Mesenchymal stem cell (in vitro differentiated cells and primary cell): ENCODE data around the gene IL17RD.

Experiments used
- DNase-seq: peaks from one replicate; pipeline ENCODE4 v3.0.0-alpha.2; 2013
- H2AFZ ChIP-seq: one replicate; pipeline ENCODE4 v1.6.1; 2013; ENCODE audit warnings: low read depth, mild to moderate bottlenecking, control low read depth, inconsistent platforms, low read length, moderate library complexity
- H2AK5ac ChIP-seq: 2 replicates; pipeline ENCODE4 v1.6.1; 2013; ENCODE audit warnings: low read length, moderate library complexity, mild to moderate bottlenecking, inconsistent platforms; ENCODE audit not compliant: severe bottlenecking
- H2BK120ac ChIP-seq: one replicate; pipeline ENCODE4 v1.6.1; 2013; ENCODE audit warnings: low read depth, mild to moderate bottlenecking, inconsistent platforms, low read length, moderate library complexity
- H2BK12ac ChIP-seq, 2 experiments: one replicate each; pipeline ENCODE4 v1.6.1; 2013; ENCODE audit warnings: inconsistent platforms in 2 of 2, low read length in 2 of 2, mild to moderate bottlenecking in 2 of 2, moderate library complexity in 2 of 2, control low read depth in 1 of 2
- H2BK15ac ChIP-seq: one replicate; pipeline ENCODE4 v1.6.1; 2013; ENCODE audit warnings: mild to moderate bottlenecking, low read depth, inconsistent platforms; ENCODE audit not compliant: poor library complexity, severe bottlenecking
- H2BK5ac ChIP-seq: 2 replicates; pipeline ENCODE4 v1.6.1; 2013; ENCODE audit warnings: low read depth, mild to moderate bottlenecking, low read length, control low read depth, inconsistent platforms; ENCODE audit not compliant: poor library complexity, severe bottlenecking
- H3K14ac ChIP-seq, 2 experiments: one replicate each; pipeline ENCODE4 v1.6.1; 2013; ENCODE audit warnings: inconsistent platforms in 2 of 2, low read length in 2 of 2, control low read depth in 1 of 2, mild to moderate bottlenecking in 1 of 2, moderate library complexity in 1 of 2
- H3K18ac ChIP-seq, 2 experiments: one replicate each; pipeline ENCODE4 v1.6.1; 2013; ENCODE audit warnings: inconsistent platforms in 2 of 2, low read length in 2 of 2, control low read depth in 1 of 2, low read depth in 1 of 2, mild to moderate bottlenecking in 1 of 2
- H3K23ac ChIP-seq, 2 experiments: one replicate each; pipeline ENCODE4 v1.6.1; 2013; ENCODE audit warnings: inconsistent platforms in 2 of 2, low read length in 2 of 2, mild to moderate bottlenecking in 2 of 2, moderate library complexity in 2 of 2, control low read depth in 1 of 2
- H3K27ac ChIP-seq: 2 replicates; pipeline ENCODE4 v1.5.1; 2013; ENCODE audit warnings: mild to moderate bottlenecking, moderate library complexity, low read length, control low read depth, inconsistent platforms; ENCODE audit not compliant: poor library complexity, severe bottlenecking
- H3K27me3 ChIP-seq, 2 experiments: 2 replicates each; pipeline versions ENCODE4 v1.6.1 to v1.7.0; 2013; ENCODE audit warnings: low read length in 2 of 2, mild to moderate bottlenecking in 2 of 2, moderate library complexity in 2 of 2, control low read depth in 1 of 2, inconsistent platforms in 1 of 2; ENCODE audit not compliant: control insufficient read depth in 1 of 2, insufficient read depth in 1 of 2
- H3K36me3 ChIP-seq, 2 experiments: 2 replicates each; pipeline versions ENCODE4 v1.6.1 to v1.7.0; 2013; ENCODE audit warnings: low read length in 2 of 2, control low read depth in 1 of 2, inconsistent platforms in 1 of 2, low read depth in 1 of 2, mild to moderate bottlenecking in 1 of 2; ENCODE audit not compliant: insufficient read depth in 2 of 2, control insufficient read depth in 1 of 2
- H3K4ac ChIP-seq, 2 experiments: one replicate each; pipeline ENCODE4 v1.6.1; 2013; ENCODE audit warnings: inconsistent platforms in 2 of 2, low read length in 2 of 2, mild to moderate bottlenecking in 2 of 2, moderate library complexity in 2 of 2, control low read depth in 1 of 2, low read depth in 1 of 2
- H3K4me1 ChIP-seq: 2 replicates; pipeline ENCODE4 v1.6.1; 2013; ENCODE audit warnings: low read depth, low read length, control low read depth; ENCODE audit not compliant: control insufficient read depth, insufficient read depth
- H3K4me2 ChIP-seq: 2 replicates; pipeline ENCODE4 v1.6.1; 2013; ENCODE audit warnings: low read length, mild to moderate bottlenecking, inconsistent platforms; ENCODE audit not compliant: poor library complexity, severe bottlenecking
- H3K4me3 ChIP-seq, 2 experiments: 2 replicates each; pipeline versions ENCODE4 v1.5.1 to v1.7.0; 2013; ENCODE audit warnings: low read length in 2 of 2, mild to moderate bottlenecking in 2 of 2, control low read depth in 1 of 2, low read depth in 1 of 2; ENCODE audit not compliant: insufficient read depth in 1 of 2
- H3K79me1 ChIP-seq: replicated peaks from 2 replicates; pipeline ENCODE4 v1.6.1; 2013; ENCODE audit warnings: mild to moderate bottlenecking, control low read depth, low read length, inconsistent platforms; ENCODE audit not compliant: poor library complexity, severe bottlenecking
- H3K9ac ChIP-seq: 2 replicates; pipeline ENCODE4 v1.7.0; 2013; ENCODE audit warnings: mild to moderate bottlenecking, low read length, moderate library complexity
- H3K9me3 ChIP-seq: 2 replicates; pipeline ENCODE4 v1.7.0; 2013; ENCODE audit warnings: mild to moderate bottlenecking, low read length; ENCODE audit not compliant: control insufficient read depth
- H4K8ac ChIP-seq: one replicate; pipeline ENCODE4 v1.6.1; 2013; ENCODE audit warnings: inconsistent platforms, mild to moderate bottlenecking, low read length, moderate library complexity
- H4K91ac ChIP-seq: one replicate; pipeline ENCODE4 v1.6.1; 2013; ENCODE audit warnings: mild to moderate bottlenecking, low read length, inconsistent platforms
- WGBS: methylation state at CpG from one replicate; pipeline ENCODE4 v1.1.7; 2013; ENCODE audit warnings: mixed read lengths; 5-methylcytosine and 5-hydroxymethylcytosine counted together

The IL17RD gene

GRCh38 chr3:57097536-57097935 lies 67.6 kb downstream of the IL17RD start:
- no peaks in the 10 kb centered on the region for H3K27me3 ChIP-seq
- no peak overlapping the region for H2AK5ac ChIP-seq
- H3K9me3 ChIP-seq: no peaks in the 10 kb centered on the region
- no peak overlapping the region for H2BK120ac ChIP-seq
- no peak overlapping the region for H3K4ac ChIP-seq
- H3K4me3 ChIP-seq: no peak overlapping the region
- no peak overlapping the region for H3K4me2 ChIP-seq
- no peak overlapping the region for H2BK15ac ChIP-seq
- H4K91ac ChIP-seq: no peak overlapping the region
- no peaks in the 10 kb centered on the region for H3K4me1 ChIP-seq
- no peak for DNase-seq
- no peak overlapping the region for H2AFZ ChIP-seq
- H3K23ac ChIP-seq: no peak overlapping the region
- H2BK5ac ChIP-seq: no peak overlapping the region
- no peak overlapping the region for H3K9ac ChIP-seq
- no peak overlapping the region for H4K8ac ChIP-seq
- H3K36me3 ChIP-seq: peaks cover 3 to 22% of the 10 kb centered on the region in 2 experiments
- H3K79me1 ChIP-seq: no peaks in the 10 kb centered on the region
- H3K27ac ChIP-seq: no peak overlapping the region
- no peak overlapping the region for H2BK12ac ChIP-seq
- H3K14ac ChIP-seq: no peak overlapping the region
- WGBS: 94% methylated on average over 23 of the region's 23 CpGs
- H3K18ac ChIP-seq: no peak overlapping the region

- H4K91ac ChIP-seq: no peak overlapping the region
- no peak overlapping the region for H3K23ac ChIP-seq
- no peak overlapping the region for H2BK5ac ChIP-seq
- no peak overlapping the region for H2BK15ac ChIP-seq
- no peaks in the 10 kb centered on the region for H3K9me3 ChIP-seq
- no peak overlapping the region for H3K18ac ChIP-seq
- H2BK120ac ChIP-seq: no peak overlapping the region
- no peak overlapping the region for H2AFZ ChIP-seq
- no peak overlapping the region for H3K4me3 ChIP-seq
- no peak overlapping the region for H3K4me2 ChIP-seq
- no peaks in the 10 kb centered on the region for H3K4me1 ChIP-seq
- no peak overlapping the region for H2BK12ac ChIP-seq
- H3K14ac ChIP-seq: no peak overlapping the region
- no peak for DNase-seq
- no peak overlapping the region for H2AK5ac ChIP-seq
- 92% methylated on average over 5 of the region's 5 CpGs for WGBS
- H4K8ac ChIP-seq: no peak overlapping the region
- peaks cover 3 to 13% of the 10 kb centered on the region in 2 experiments for H3K36me3 ChIP-seq
- no peak overlapping the region for H3K27ac ChIP-seq
- H3K4ac ChIP-seq: no peak overlapping the region
- H3K79me1 ChIP-seq: no peaks in the 10 kb centered on the region
- no peaks in the 10 kb centered on the region for H3K27me3 ChIP-seq
- H3K9ac ChIP-seq: peak overlapping the region; percentile 80
These were observed 69.8 kb downstream of the IL17RD start for GRCh38 chr3:57095363-57095762.

GRCh38 chr3:57094575-57094974 lies 70.6 kb downstream of the IL17RD start:
- Histone ChIP-seq H3K18ac (no peak overlapping the region), H2BK120ac (no peak overlapping the region), H3K4me1 (no peaks in the 10 kb centered on the region), H4K8ac (no peak overlapping the region), H4K91ac (no peak overlapping the region), H3K36me3 (peaks cover 3 to 13% of the 10 kb centered on the region in 2 experiments), H3K9me3 (no peaks in the 10 kb centered on the region), H3K79me1 (no peaks in the 10 kb centered on the region), H3K27me3 (no peaks in the 10 kb centered on the region), H2AK5ac (no peak overlapping the region), H3K4me3 (peak overlapping the region in 1 of 2 experiments; percentile 65), H2BK15ac (no peak overlapping the region), H3K4me2 (no peak overlapping the region), H3K23ac (no peak overlapping the region), H2BK5ac (no peak overlapping the region), H2BK12ac (no peak overlapping the region), H3K14ac (no peak overlapping the region), H3K4ac (no peak overlapping the region), H3K27ac (no peak overlapping the region), H3K9ac (peak overlapping the region; percentile 80), H2AFZ (no peak overlapping the region)
- DNase-seq: no peak
- 93% methylated on average over 4 of the region's 4 CpGs for WGBS

- DNase-seq: no peak
- Histone ChIP-seq H2BK120ac (no peak overlapping the region), H3K14ac (no peak overlapping the region), H4K91ac (no peak overlapping the region), H3K4me2 (no peak overlapping the region), H3K9me3 (no peaks in the 10 kb centered on the region), H4K8ac (no peak overlapping the region), H3K23ac (no peak overlapping the region), H3K27ac (no peak overlapping the region), H3K4me1 (no peaks in the 10 kb centered on the region), H2BK12ac (no peak overlapping the region), H3K4ac (no peak overlapping the region), H3K9ac (peak overlapping the region; percentile 80), H3K18ac (no peak overlapping the region), H3K79me1 (no peaks in the 10 kb centered on the region), H2BK5ac (no peak overlapping the region), H3K27me3 (no peaks in the 10 kb centered on the region), H3K36me3 (peaks cover 3 to 13% of the 10 kb centered on the region in 2 experiments), H3K4me3 (peak overlapping the region in 1 of 2 experiments; percentile 65), H2BK15ac (no peak overlapping the region), H2AK5ac (no peak overlapping the region), H2AFZ (no peak overlapping the region)
- WGBS: 88% methylated on average over 4 of the region's 6 CpGs
These were observed 71.1 kb downstream of the IL17RD start for GRCh38 chr3:57093971-57094535.
